Left cardiac atrium (tissue), 4 donors: ENCODE measurements around the gene AMT. TPM values are rescaled to one million over a fixed set of nuclear protein-coding genes. Genes with fewer than 3 reads are reported as not detected.

ENCODE experiments used
- ATAC-seq, 2 donors: fragments of 200-7000 bp; cut with Tn5 transposase; one replicate each; pipeline ENCODE4 v1.9.1; 2020; ENCODE audit warnings: mild to moderate bottlenecking in 2 of 2, moderate library complexity in 2 of 2
- DNase-seq: peaks from one replicate; pipeline ENCODE4 v3.0.0-alpha.2; 2020
- intact Hi-C, 2 donors: fragments of 100-400 bp; cut with DNase I; formaldehyde crosslinking; loops; one replicate each; pipeline versions ENCODE4 v1.14.1 to v1.15.1; 2022 to 2023
- long read RNA-seq: library from polyadenylated mRNA; unstranded; transcript quantifications from one replicate; pipeline ENCODE4 v2.0.0, GENCODE V29; 2021
- total RNA-seq, 2 donors: library from RNA; stranded (reverse); fragmentation: NEBNext Ultra II Directional; extraction: Animal tissue kit (Norgen Biotek cat#: 25700); gene quantifications; one replicate each; pipeline ENCODE4 v1.2.1, GENCODE V29; 2021
- donor health status: DM: no; HTN: yes; CAD: no.
- donor health status: DM: no; HTN: yes; CAD: no; lungs with severe emphysema.
- donor health status: DM: yes; HTN: yes; CAD: no.
- donor health status: Dilated cardiomyopathy.

Gene AMT, protein sequence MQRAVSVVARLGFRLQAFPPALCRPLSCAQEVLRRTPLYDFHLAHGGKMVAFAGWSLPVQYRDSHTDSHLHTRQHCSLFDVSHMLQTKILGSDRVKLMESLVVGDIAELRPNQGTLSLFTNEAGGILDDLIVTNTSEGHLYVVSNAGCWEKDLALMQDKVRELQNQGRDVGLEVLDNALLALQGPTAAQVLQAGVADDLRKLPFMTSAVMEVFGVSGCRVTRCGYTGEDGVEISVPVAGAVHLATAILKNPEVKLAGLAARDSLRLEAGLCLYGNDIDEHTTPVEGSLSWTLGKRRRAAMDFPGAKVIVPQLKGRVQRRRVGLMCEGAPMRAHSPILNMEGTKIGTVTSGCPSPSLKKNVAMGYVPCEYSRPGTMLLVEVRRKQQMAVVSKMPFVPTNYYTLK
- 10 to 100 TPM; 13.9 to 14.9 TPM for total RNA-seq
- long read RNA-seq, transcript AMT-202 (10 exons, 1,831 nt), result minor isoform, 8 of 76 reads
- long read RNA-seq, transcript AMT-201 (9 exons, 2,280 nt), result major isoform, 58 of 76 reads
- long read RNA-seq, partial matches to known transcripts, result 0 of 76 reads
- long read RNA-seq, other reads (novel, unspliced or antisense), result 5 of 76 reads

DNA sequence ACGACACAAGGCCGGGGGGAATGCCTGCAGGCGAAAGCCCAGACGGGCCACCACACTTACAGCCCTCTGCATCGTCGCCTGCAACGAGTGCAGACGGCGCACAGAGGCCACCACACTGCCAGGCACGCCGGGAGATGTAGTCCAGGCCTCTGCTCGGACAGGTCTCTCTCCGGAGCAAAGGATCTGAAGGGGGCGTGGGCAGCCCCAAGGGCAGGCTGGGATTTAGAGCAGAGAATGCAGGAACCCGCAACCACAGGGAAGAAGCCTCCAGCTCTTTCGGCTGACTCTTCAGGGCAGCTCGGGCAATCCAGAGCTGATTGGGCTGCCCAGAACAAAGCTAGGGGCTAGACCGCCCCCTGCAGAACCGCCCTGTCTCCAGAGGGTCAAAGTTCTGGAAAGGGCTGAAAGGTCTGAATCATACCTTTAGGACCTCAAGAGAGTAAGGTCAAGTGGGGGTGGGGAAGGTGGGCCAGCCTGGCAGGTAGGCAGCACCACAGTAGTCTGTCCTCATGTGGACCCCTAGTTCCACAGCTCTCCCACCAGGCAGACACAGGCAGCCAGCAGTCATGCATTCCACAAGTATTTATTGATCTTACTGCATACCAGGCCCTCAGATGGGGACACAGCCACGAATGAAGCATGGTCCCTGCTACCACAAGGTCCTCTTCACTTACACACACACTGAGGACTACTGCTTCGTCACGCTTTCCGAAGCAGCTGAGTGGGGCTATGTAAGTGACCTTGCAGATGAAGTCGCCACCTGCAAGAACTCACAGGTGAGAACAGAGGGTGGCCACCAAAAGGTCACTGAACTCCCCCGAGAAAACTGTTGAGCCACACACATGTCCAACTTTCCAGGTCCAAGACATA lies at the start of gene AMT:
Gene AMT (minus strand): TSS at position 95 of the 870 bp plus-strand sequence. CDS start 23 bp downstream, at position 72.
- intact Hi-C loops, result no loop called here
- DNase-seq (peak; percentile 55), ATAC-seq (peak; percentile 71 to 86)

DNA sequence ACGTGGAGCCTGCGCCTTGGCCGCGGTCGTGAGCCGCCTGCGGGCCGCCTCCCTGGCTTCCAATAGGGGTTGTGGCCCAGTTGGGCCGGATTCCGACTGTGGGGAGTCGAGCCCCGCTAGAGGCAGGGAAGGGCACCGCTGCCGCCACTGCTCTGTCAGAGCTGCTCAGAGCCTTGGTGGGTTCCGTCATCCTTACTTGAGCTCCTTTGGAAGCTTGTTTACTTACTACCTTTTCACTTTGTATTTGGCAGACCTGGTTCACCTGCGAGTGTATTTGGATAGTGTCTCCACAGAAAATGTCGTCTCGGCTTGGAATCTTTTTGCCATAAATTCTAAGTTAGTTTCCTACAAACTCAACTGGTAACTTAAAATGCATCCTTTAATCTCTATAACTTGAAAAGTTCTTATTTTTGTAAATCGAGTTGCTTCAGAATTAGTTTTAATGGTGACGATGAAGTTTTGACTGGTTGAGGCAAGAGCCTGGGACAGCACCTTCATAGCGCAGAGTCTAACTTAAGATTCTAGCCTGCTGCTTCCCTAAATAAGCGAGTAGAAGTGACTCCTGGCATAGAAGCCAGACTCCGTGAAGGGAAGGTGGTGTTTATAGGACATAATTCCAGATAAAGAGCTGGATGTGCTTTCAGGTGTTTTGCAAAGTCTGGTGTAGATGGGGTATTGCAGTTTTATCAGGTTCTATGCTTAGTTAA lies 48.6 kb upstream of the AMT start:
- ATAC-seq, result no peak
- intact Hi-C loops, result no loop called here

DNA sequence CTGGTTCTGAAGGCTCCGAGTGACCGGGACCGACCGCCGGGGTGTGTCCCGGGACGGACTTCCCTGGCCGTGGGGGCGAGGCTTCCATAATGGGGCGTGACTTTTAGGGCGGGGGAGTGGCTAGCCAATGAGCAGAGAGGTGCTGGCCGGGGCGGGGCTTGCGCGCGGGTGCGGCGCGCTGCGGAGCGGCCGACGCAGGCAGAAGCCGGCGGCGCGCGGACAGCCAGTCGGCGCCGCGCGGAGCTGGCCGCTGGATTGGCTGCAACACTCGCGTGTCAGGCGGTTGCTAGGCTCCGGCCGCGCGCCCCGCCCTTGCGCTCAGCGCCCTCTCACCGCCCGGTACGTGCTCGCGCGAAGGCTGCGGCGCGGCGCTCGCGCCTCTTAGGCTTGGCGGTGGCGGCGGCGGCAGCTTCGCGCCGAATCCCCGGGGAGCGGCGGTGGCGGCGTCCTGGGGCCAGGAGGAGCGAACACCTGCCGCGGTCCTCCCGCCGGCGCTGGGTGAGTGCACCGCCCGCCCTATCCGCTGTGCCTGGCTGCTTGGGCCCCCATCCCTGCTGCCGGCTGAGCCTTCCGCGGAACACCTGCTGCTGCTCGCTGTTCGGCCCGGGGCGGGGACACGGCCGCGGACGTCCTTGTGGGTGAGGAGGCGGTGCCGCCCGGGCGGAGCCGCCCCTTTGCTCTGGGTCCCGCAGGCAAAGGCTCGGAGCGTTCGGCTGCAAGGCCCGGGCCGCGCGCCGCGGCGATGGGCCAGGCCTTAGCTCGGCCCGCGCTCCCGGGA lies 47.9 kb upstream of the AMT start, which contains the start of gene DAG1:
Gene DAG1 (plus strand): TSS at position 332 of the 778 bp plus-strand sequence. CDS start 40,268 bp downstream, outside the sequence.
- DNase-seq, result peak; percentile 98
- peak; percentile 90 to 93 for ATAC-seq
- intact Hi-C loops, result no loop called here

More for the DNA sequence above, 48.6 kb upstream of the AMT start:
- no peak for DNase-seq

DNA sequence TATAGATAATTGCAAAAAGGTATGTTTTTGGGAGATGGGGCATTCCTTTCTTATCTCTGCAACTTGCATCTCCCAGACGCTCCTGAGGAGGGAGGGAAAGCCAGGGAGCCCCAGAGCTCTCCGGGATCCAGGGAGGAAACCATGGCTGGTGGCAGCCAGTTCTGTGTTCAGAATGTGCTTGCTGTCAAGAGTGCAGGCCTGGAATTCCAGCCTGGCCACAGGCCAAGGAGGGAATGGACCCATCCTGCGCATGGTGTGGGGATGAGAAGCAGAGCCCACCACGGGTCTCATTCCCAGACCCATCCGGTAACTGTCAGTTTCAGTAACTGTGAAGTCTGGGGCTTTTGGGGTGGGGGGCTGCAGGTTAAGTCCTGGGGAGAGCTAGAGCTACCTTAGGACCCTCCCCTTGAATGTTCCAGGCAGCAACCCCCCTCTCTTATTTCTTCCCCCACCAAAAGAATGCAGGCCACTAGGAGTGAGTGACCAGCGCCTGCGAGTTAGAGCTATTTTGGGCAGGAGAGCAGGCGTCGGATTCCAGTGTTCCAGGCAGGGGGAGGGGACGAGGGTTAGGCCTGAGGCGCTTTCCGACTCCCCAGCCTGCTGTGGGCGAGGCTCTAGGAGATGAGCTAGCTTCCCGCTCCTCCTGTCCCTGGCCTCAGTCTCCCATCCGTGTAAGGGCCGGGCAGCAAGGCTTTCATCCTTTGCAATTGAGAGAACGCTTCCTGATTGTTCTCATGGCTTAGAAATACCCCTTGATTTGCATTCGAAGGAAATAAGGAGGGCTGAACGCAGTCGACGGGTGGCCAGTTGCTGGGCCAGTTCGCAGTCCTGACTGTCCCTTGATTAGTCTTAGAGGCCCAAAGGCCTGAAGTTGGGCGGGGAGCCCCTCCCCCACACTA lies 47.0 kb upstream of the AMT start:
- DNase-seq (peak; percentile 85), ATAC-seq (peak; percentile 63 to 65)
- intact Hi-C loops, result no loop called here

DNA sequence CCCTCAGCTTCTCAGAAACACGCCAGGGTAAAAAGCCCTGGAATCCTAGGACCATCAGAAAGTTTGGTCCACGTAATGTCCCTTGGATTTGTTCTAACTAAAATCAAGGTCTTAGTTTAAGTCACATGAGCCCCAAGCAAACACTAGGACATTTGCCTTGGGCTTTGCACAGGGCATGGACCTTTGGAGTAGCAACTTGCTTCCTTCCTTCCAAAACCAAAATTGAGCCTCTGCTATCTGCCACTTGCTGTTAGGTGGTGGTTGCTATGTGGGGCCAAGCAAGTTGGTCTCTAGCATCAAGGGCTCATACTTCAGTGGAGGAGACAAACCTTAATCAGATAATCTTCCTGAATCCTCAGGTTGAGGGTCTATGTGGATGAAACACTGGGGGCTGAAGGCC lies 43.8 kb upstream of the AMT start:
- no peak for DNase-seq
- ATAC-seq, result no peak
- intact Hi-C loops, result no loop called here

DNA sequence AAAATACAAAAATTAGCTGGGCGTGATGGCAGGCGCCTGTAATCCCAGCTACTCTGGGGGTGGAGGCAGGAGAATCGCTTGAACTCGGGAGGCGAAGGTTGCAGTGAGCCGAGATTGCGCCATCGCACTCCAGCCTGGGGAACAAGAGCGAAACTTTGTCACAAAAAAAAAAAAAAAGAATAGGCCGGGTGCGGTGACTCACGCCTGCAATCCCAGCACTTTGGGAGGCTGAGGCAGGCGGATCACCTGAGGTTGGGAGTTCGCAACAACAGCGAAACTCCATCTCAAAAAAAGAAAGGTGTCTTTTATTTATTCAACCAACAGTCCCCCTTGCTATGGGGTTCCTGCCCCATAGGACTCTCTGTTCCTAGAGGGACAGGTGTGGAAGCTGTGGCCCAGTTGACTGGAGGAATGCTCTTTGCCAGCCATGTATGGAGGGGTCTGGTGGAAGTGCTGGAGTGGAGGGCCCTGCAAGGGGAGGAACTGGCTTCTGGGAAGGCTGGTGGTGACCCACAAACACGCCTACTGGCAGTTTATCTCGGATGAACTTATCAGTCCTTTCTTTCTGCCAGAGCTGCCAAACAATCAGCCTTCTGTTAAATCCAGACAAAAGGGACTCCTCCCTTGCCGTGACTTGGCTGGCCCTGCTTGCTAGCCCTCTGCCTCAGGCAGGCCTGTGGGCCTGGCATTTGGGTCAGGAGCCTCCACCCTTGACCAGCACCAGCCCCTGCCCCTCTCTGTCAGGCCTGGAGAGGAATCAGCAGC lies 43.2 kb upstream of the AMT start:
- peak; percentile 65 for DNase-seq
- intact Hi-C loops, result no loop called here
- no peak for ATAC-seq

DNA sequence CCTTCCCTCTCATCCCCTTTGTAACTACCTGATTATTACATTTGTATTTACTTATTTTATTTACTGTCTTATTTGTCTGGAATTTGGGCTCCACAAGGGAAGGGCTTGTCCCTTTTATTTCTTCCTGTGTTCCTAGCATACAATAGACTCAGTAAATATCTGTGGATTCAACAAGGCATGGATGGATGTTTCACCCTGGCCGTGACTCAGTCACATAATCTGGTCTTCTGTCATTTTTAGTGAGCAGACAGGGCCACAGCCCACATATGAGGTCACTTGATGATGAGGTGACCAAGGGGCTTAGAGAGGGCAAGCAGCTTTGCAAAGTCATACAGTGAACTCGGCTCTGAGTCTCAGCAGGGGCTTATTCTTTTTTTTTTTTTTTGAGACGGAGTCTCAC lies 39.9 kb upstream of the AMT start:
- intact Hi-C loops, result no loop called here
- ATAC-seq (peak in 1 of 2 donors; percentile 20), DNase-seq (no peak)

DNA sequence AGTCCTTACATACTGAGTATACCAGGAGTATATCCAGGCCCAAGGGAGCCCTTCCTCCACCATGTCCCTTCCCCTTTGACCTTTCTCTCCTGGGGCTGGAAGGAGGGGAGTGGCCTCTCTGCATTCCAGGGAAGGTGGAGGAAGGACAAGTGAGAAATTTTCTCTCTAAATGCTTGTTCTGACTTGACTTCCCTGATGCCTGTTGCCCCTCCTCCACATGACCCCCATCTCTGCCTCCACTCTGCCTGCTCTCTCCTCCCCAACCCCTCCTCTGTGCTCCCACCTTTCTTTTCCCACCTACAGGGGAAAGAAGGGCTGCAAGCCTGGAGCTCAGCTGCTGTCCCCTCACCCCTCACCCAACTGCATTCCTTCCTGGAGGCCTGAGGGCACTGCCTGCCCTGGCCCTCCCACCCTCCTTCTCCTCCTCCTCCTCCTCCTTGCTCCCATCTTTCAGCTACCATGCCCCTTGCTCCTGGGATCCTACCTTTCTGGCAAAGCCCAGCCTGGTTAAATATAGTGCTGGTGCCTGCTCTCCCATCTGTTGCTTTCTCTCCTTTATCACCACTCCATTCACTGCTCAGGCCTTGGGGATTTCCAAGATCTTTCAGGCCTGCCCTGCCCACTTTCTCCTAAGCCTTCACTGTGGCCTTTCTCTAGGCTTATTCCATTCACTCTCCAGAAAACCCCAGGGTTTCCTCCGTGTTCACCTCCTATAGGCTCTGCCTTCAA lies 39.3 kb upstream of the AMT start:
- peak; percentile 13 to 14 for ATAC-seq
- DNase-seq, result no peak
- intact Hi-C loops, result no loop called here

DNA sequence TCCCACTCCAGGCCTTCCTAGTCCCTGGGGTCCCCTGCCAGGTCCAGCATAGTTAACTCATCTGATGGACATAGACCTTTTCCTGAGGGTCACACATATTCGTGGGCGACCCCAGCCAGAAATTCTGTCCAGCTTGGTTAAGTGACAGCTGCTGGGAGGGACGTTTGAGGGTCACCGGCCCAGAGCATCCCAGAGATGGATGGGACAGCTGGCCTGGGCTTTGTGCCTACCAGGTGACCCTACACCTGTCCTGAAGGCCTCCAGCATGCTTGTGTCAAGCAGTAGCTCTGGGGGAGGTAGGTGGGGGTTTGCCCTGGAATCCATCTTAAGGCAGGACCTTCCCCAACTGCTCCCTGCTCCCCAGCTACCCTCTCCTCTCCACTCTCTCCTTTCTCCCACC lies 38.7 kb upstream of the AMT start:
- intact Hi-C loops, result no loop called here
- no peak for DNase-seq
- ATAC-seq, result no peak

DNA sequence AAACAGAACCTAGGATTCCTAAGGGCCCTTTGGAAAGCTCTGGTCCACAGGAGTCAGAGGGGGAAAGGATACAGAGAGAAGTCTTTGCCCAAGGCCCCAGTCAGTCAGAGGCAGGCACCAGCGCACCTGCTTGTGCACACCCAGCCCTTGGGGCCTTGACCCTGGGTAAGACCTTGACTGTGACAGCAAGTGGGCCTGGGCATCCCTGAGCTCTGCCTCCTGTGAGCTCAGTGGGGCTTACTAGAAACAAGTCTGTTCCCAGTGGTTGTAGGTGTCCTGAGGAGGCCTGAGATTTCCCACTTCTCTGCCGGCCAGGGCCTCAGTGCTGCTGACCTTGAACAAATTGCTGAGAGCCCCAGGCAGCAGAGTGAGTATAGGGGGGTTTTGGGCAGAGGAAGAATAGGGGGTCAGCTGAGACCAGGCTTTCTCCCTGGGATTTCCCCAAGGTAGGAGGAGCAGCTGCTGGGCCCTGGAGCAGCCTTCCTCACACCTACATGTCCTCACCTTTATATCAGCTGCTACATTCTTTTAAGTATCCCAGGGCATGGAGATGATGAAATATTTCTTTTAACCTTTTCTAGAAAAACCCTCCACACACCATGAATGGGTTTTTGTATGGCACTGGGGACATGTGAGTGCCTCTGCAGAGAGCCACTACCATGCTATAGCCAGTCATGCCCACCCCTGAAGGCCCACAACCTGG lies 38.1 kb upstream of the AMT start:
- DNase-seq, result no peak
- ATAC-seq, result no peak
- intact Hi-C loops, result no loop called here

DNA sequence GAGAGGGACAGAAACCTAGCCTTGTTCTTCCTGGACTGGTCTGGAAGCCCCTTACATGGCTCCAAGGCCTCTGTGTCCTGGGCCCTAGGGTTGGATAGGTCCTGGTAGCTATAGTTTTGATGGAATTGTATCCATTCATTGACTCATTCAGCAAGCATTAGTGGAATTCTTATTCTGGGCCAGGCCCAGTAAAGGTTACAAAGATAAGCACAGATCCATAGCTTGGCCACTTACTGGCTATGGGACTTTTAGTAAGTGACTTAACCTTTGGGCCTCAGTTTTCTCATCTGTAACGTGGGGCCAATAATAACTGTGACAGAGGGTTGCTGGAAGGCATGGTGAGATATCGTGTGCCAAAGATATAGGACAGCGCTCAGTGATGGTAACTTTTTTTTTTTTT lies 34.2 kb upstream of the AMT start:
- DNase-seq (no peak), ATAC-seq (no peak)
- intact Hi-C loops, result no loop called here

DNA sequence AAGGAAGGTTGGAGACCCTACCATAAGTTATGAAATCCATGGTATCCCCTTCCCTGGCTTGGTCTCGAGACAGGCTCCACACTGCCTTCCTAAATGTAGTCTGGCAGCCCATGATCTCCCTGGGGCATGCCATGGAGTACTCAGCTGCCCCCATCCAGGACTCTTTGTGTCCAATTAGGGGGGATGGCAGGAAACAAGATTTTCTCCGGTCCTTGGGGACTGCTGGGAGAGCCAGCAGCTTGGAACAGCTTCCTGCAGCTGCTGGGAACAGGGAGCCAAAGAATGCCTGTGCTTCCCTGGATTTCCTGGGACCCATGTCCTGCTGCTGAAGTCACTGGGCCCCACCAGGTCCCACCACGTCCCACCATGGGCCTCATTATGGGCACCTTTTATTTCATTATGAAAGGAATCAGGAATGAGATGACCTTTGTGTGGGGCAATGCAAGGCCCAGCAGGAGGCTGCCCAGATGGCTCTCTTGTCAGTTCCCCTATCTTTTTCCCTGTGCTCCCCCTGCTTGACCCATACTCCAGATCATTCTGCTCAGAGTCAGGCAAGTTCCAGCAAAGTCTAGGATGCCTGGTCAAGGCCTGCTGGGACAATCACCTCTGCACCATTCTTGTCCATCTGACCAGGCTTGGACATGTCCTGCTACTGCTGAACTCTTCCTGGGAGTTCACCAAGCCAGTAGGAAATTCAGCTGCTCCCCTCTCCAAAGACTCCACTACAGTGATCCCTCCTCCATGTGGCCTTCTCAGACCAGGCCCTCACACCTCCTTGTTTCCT lies 32.8 kb upstream of the AMT start:
- intact Hi-C loops, result no loop called here
- DNase-seq (no peak), ATAC-seq (peak; percentile 46 to 86)

DNA sequence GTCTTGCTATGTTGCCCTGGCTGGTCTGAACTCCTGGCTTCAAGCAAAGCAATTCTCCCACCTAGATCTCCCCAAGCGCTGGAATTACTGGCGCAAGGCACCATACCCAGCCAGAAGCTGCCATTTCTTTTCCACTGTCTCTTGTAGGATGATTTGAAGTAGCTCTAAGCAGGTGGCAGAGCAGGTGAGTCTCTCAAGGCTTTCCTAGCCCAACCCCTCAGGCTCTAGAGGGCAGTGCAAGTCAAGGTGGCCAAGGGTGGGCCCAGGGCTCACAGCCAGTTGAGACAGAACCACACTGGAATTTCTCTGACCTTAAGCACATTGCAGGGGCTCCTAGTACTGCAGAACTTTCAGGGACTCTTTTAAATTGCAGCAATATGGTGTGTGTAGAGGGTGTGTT lies 32.2 kb upstream of the AMT start:
- ATAC-seq, result peak; percentile 62 to 68
- DNase-seq, result no peak
- intact Hi-C loops, result no loop called here

DNA sequence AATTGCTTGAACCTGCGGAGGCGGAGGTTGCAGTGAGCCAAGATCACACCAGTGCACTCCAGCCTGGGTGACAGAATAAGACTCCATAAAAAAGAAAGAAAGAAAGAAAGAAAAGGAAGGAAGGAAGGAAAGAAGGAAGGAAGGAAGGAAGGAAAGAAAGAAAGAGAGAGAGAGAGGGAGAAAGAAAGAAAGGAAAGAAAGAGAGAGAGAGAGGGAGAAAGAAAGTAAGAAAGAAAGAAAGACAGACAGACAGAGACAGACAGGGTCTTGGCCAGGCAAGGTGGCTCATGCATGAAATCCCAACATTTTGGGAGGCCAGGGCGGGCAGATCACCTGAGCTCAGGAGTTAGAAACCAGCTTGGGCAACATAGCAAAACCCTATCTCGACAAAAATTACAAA lies 31.3 kb upstream of the AMT start:
- ATAC-seq (no peak), DNase-seq (no peak)
- intact Hi-C loops, result no loop called here

DNA sequence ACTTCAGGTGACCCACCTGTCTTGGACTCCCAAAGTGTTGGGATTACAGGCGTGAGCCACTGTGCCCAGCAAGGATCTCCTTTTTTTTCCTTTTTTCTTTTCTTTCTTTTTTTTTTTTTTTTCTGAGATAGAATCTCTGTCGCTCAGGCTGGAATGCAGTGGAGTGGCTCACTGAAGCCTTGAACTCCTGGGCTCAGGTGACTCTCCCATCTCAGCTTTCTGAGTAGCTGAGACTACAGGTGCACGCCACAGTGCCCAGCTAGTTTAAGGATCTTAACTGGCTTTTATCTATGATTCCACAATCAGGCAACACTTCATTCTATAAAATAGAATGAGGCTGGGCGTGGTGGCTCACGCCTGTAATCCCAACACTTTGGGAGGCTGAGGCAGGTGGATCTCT lies 23.1 kb upstream of the AMT start:
- DNase-seq (no peak), ATAC-seq (no peak)
- intact Hi-C loops, result loop anchor here (5.0 to 10.0 kb wide), 3 partner anchors 103 to 461 kb away; partner anchors contain the start of gene USP4 (in 1 of the 2)
